ACC112 (cell line): Measurements from ENCODE around the gene DIP2B.

ENCODE experiments used
- H2AFZ ChIP-seq: fragments of 200-600 bp; sonication (generic); one replicate; pipeline ENCODE4 v1.6.0; 2017; ENCODE audit warnings: antibody characterized with exemption, low read length; ENCODE audit not compliant: unreplicated experiment
- H3K27ac ChIP-seq: fragments of 200-600 bp; sonication (generic); 2 replicates; pipeline ENCODE4 v1.5.1; 2014; ENCODE audit warnings: low read depth, mild to moderate bottlenecking, antibody characterized with exemption, low read length, moderate library complexity
- H3K27me3 ChIP-seq: fragments of 200-600 bp; sonication (generic); 2 replicates; pipeline ENCODE4 v1.6.1; 2014; ENCODE audit warnings: mild to moderate bottlenecking, antibody characterized with exemption, low read length, moderate library complexity, mixed read lengths; ENCODE audit not compliant: insufficient read depth
- H3K36me3 ChIP-seq: fragments of 200-600 bp; sonication (generic); 2 replicates; pipeline ENCODE4 v1.6.1; 2016; ENCODE audit warnings: mild to moderate bottlenecking, antibody characterized with exemption, low read length, moderate library complexity, mixed read lengths; ENCODE audit not compliant: insufficient read depth
- H3K4me1 ChIP-seq: fragments of 200-600 bp; sonication (generic); one replicate; pipeline ENCODE4 v1.6.1; 2016; ENCODE audit warnings: low read length, mixed read lengths; ENCODE audit not compliant: insufficient read depth, unreplicated experiment, control insufficient read depth
- H3K4me3 ChIP-seq: fragments of 200-600 bp; sonication (generic); 2 replicates; pipeline ENCODE4 v1.5.1; 2014; ENCODE audit warnings: mild to moderate bottlenecking, low read depth, low read length
- H3K79me2 ChIP-seq: fragments of 200-600 bp; sonication (generic); one replicate; pipeline ENCODE4 v1.6.0; 2016; ENCODE audit warnings: low read length; ENCODE audit not compliant: control insufficient read depth, unreplicated experiment, insufficient read depth

The DIP2B gene

GRCh38 chr12:50564237-50564947, 59.6 kb downstream of the DIP2B start:
- Histone ChIP-seq H3K4me1 (peaks cover 26% of the 10 kb centered on the region), H3K36me3 (no peaks in the 10 kb centered on the region), H3K27me3 (no peaks in the 10 kb centered on the region), H3K79me2 (peaks cover 14% of the 10 kb centered on the region), H3K4me3 (no peak overlapping the region), H2AFZ (no peak overlapping the region), H3K27ac (no peak overlapping the region)

- H3K36me3 ChIP-seq: no peaks in the 10 kb centered on the region
- H2AFZ ChIP-seq: no peak overlapping the region
- peaks cover 16% of the 10 kb centered on the region for H3K79me2 ChIP-seq
- no peak overlapping the region for H3K27ac ChIP-seq
- no peak overlapping the region for H3K4me3 ChIP-seq
- H3K27me3 ChIP-seq: no peaks in the 10 kb centered on the region
- peaks cover 28% of the 10 kb centered on the region for H3K4me1 ChIP-seq
These were observed 60.1 kb downstream of the DIP2B start for GRCh38 chr12:50564948-50565297.

- Histone ChIP-seq H2AFZ (no peak overlapping the region), H3K4me3 (no peak overlapping the region), H3K27me3 (no peaks in the 10 kb centered on the region), H3K79me2 (peaks cover 25% of the 10 kb centered on the region), H3K36me3 (no peaks in the 10 kb centered on the region), H3K4me1 (peaks cover 33% of the 10 kb centered on the region), H3K27ac (no peak overlapping the region)
These were observed 61.3 kb downstream of the DIP2B start for GRCh38 chr12:50566066-50566465.

GRCh38 chr12:50567926-50568325, 63.1 kb downstream of the DIP2B start:
- Histone ChIP-seq H2AFZ (no peak overlapping the region), H3K27me3 (no peaks in the 10 kb centered on the region), H3K79me2 (peaks cover 29% of the 10 kb centered on the region), H3K4me3 (peak overlapping the region; percentile 2), H3K4me1 (peaks cover 44% of the 10 kb centered on the region), H3K27ac (peak overlapping the region; percentile 54), H3K36me3 (no peaks in the 10 kb centered on the region)

- Histone ChIP-seq H2AFZ (no peak overlapping the region), H3K4me3 (peak overlapping the region; percentile 2), H3K4me1 (peaks cover 48% of the 10 kb centered on the region), H3K27ac (peak overlapping the region; percentile 54), H3K36me3 (no peaks in the 10 kb centered on the region), H3K79me2 (peaks cover 32% of the 10 kb centered on the region), H3K27me3 (no peaks in the 10 kb centered on the region)
These were observed 63.7 kb downstream of the DIP2B start for GRCh38 chr12:50568338-50569091.

- H3K79me2 ChIP-seq: peaks cover 34% of the 10 kb centered on the region
- H3K4me1 ChIP-seq: peaks cover 43% of the 10 kb centered on the region
- no peak overlapping the region for H3K27ac ChIP-seq
These were observed 64.5 kb downstream of the DIP2B start for GRCh38 chr12:50569321-50569720.

GRCh38 chr12:50569876-50570275, 65.1 kb downstream of the DIP2B start:
- Histone ChIP-seq H2AFZ (no peak overlapping the region), H3K4me1 (peaks cover 44% of the 10 kb centered on the region), H3K36me3 (no peaks in the 10 kb centered on the region), H3K27ac (peak overlapping the region; percentile 24), H3K4me3 (no peak overlapping the region), H3K27me3 (no peaks in the 10 kb centered on the region), H3K79me2 (peaks cover 35% of the 10 kb centered on the region)

More at GRCh38 chr12:50569321-50569720, 64.5 kb downstream of the DIP2B start:
- H2AFZ ChIP-seq: no peak overlapping the region
- no peaks in the 10 kb centered on the region for H3K36me3 ChIP-seq
- no peak overlapping the region for H3K4me3 ChIP-seq
- H3K27me3 ChIP-seq: no peaks in the 10 kb centered on the region

GRCh38 chr12:50571786-50572185, 67.0 kb downstream of the DIP2B start:
- no peak overlapping the region for H2AFZ ChIP-seq
- peak overlapping the region; percentile 16; the same call in 1 of the 2 replicates for H3K27ac ChIP-seq
- no peak overlapping the region for H3K4me3 ChIP-seq
- H3K79me2 ChIP-seq: peaks cover 27% of the 10 kb centered on the region
- no peaks in the 10 kb centered on the region for H3K36me3 ChIP-seq
- peaks cover 50% of the 10 kb centered on the region for H3K4me1 ChIP-seq
- H3K27me3 ChIP-seq: no peaks in the 10 kb centered on the region

- Histone ChIP-seq H3K27ac (peak overlapping the region; percentile 16; the same call in 1 of the 2 replicates), H3K27me3 (no peaks in the 10 kb centered on the region)
These were observed 67.5 kb downstream of the DIP2B start for GRCh38 chr12:50572287-50572686.

GRCh38 chr12:50572760-50573159, 68.0 kb downstream of the DIP2B start:
- H3K36me3 ChIP-seq: no peaks in the 10 kb centered on the region
- H3K27me3 ChIP-seq: no peaks in the 10 kb centered on the region
- H2AFZ ChIP-seq: no peak overlapping the region
- H3K27ac ChIP-seq: 0 out of 2 replicates have a peak overlapping the region, but pooled peaks have one; percentile 7
- peaks cover 27% of the 10 kb centered on the region for H3K79me2 ChIP-seq
- no peak overlapping the region for H3K4me3 ChIP-seq
- H3K4me1 ChIP-seq: peaks cover 47% of the 10 kb centered on the region

More at GRCh38 chr12:50572287-50572686, 67.5 kb downstream of the DIP2B start:
- H3K36me3 ChIP-seq: no peaks in the 10 kb centered on the region
- H3K79me2 ChIP-seq: peaks cover 27% of the 10 kb centered on the region
- peaks cover 50% of the 10 kb centered on the region for H3K4me1 ChIP-seq
- H3K4me3 ChIP-seq: no peak overlapping the region
- H2AFZ ChIP-seq: no peak overlapping the region

- no peaks in the 10 kb centered on the region for H3K27me3 ChIP-seq
- no peak overlapping the region for H3K4me3 ChIP-seq
- peaks cover 42% of the 10 kb centered on the region for H3K4me1 ChIP-seq
- no peaks in the 10 kb centered on the region for H3K36me3 ChIP-seq
- peaks cover 24% of the 10 kb centered on the region for H3K79me2 ChIP-seq
- H3K27ac ChIP-seq: no peak overlapping the region
- no peak overlapping the region for H2AFZ ChIP-seq
These were observed 68.5 kb downstream of the DIP2B start for GRCh38 chr12:50573271-50573670.
